Nephron progenitor cell (in vitro differentiated cells): ENCODE results near the gene ERBB4.

Experiments used
- DNase-seq: peaks from one replicate; pipeline ENCODE4 v3.0.0; 2021
- H3K27ac Mint-ChIP-seq: 2 replicates; pipeline ENCODE4 v1.8.0; 2021; ENCODE audit warnings: mild to moderate bottlenecking, moderate library complexity, mixed read lengths
- H3K27me3 Mint-ChIP-seq: 2 replicates; pipeline ENCODE4 v1.8.0; 2021; ENCODE audit warnings: mild to moderate bottlenecking, low read depth, mixed read lengths; ENCODE audit not compliant: poor library complexity
- H3K36me3 Mint-ChIP-seq: 2 replicates; pipeline ENCODE4 v1.8.0; 2021; ENCODE audit warnings: low read depth, mixed read lengths
- H3K4me1 Mint-ChIP-seq: 2 replicates; pipeline ENCODE4 v1.8.0; 2021; ENCODE audit warnings: mixed read lengths
- H3K4me3 Mint-ChIP-seq: 2 replicates; pipeline ENCODE4 v1.8.0; 2021; ENCODE audit warnings: mild to moderate bottlenecking, moderate library complexity, mixed read lengths
- H3K9me3 Mint-ChIP-seq: 2 replicates; pipeline ENCODE4 v1.8.0; 2021; ENCODE audit warnings: mild to moderate bottlenecking, moderate library complexity, mixed read lengths
- TF ChIP-seq, protein P1 (sequence below): fragments of 200-600 bp; sonication (generic); IDR thresholded peaks from 2 replicates; pipeline ENCODE4 v1.5.0; 2021; ENCODE audit warnings: antibody characterized with exemption

The ERBB4 gene

DNA sequence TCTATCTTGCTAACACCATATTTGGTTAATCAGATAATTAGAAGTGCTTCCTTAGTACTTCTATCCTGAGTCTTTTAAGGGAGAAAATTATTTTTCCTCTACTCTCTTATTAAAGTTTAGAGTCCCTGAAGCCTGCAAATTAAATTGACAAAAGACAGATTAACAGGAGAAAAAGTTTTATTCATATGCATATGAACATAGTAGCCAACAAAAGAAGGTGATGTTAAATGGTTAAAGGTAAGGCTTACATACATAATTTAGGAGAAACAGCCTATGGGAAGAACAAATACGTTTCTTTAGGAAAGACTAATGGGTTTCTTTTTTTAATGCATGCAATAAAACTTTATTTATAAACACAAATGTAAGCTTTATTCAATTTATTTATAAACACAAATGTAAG, 1177.2 kb downstream of the ERBB4 start:
- Mint-ChIP-seq H3K4me1 (no peaks in the 10 kb centered on the region), H3K9me3 (peaks cover 11% of the 10 kb centered on the region), H3K27ac (no peak overlapping the region), H3K36me3 (no peaks in the 10 kb centered on the region), H3K27me3 (no peaks in the 10 kb centered on the region), H3K4me3 (no peak overlapping the region)
- DNase-seq: no peak
- TF ChIP-seq, protein P1, sequence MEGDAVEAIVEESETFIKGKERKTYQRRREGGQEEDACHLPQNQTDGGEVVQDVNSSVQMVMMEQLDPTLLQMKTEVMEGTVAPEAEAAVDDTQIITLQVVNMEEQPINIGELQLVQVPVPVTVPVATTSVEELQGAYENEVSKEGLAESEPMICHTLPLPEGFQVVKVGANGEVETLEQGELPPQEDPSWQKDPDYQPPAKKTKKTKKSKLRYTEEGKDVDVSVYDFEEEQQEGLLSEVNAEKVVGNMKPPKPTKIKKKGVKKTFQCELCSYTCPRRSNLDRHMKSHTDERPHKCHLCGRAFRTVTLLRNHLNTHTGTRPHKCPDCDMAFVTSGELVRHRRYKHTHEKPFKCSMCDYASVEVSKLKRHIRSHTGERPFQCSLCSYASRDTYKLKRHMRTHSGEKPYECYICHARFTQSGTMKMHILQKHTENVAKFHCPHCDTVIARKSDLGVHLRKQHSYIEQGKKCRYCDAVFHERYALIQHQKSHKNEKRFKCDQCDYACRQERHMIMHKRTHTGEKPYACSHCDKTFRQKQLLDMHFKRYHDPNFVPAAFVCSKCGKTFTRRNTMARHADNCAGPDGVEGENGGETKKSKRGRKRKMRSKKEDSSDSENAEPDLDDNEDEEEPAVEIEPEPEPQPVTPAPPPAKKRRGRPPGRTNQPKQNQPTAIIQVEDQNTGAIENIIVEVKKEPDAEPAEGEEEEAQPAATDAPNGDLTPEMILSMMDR: no peak

DNA sequence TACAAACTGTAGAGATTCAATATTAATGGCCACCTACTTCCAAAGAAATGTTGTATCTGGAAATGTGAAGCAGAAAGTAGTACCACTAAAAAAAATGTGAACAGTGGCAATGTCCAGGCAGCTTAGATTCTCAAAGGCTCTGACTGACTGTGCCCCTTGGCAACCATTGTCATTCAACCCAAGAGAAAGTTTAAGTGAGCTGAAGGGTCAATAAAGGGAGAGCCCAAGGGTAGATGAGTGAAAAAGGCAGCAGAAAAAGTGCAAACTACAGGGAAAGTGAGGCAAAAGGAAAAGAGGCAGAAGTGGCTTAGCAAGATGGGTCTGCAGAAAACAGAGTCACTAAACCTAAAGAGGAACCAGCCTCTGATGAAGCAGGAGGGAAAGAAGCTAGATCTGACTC, 1179.3 kb downstream of the ERBB4 start:
- TF ChIP-seq, protein P1: no peak
- H3K4me1 Mint-ChIP-seq: no peaks in the 10 kb centered on the region

DNA sequence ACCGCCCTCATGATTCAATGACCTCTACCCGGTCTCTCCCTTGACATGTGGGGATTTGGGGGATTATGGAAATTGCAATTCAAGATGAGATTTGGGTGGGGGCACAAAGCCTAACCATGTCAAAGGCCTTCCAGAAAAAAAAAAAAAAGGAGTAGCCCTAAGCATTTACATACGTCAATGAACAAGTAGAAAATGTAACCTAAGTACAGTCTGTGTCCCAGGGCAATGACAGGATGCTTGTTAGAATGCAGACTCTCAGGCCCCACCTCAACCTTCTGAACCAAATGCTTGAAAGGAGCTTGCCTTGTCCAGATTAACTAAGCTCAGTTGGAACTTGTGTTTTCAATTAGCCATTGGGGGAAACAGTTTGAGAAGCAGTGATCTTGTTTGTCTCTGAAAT, 1180.1 kb downstream of the ERBB4 start:
- TF ChIP-seq, protein P1: no peak
- Mint-ChIP-seq H3K4me3 (no peak overlapping the region), H3K27ac (no peak overlapping the region), H3K4me1 (no peaks in the 10 kb centered on the region), H3K36me3 (no peaks in the 10 kb centered on the region), H3K27me3 (no peaks in the 10 kb centered on the region), H3K9me3 (peaks cover 7% of the 10 kb centered on the region)
- no peak for DNase-seq

More for the DNA sequence above, 1179.3 kb downstream of the ERBB4 start:
- H3K27ac Mint-ChIP-seq: no peak overlapping the region
- H3K4me3 Mint-ChIP-seq: no peak overlapping the region
- no peaks in the 10 kb centered on the region for H3K36me3 Mint-ChIP-seq
- peaks cover 11% of the 10 kb centered on the region for H3K9me3 Mint-ChIP-seq
- DNase-seq: no peak
- H3K27me3 Mint-ChIP-seq: no peaks in the 10 kb centered on the region

DNA sequence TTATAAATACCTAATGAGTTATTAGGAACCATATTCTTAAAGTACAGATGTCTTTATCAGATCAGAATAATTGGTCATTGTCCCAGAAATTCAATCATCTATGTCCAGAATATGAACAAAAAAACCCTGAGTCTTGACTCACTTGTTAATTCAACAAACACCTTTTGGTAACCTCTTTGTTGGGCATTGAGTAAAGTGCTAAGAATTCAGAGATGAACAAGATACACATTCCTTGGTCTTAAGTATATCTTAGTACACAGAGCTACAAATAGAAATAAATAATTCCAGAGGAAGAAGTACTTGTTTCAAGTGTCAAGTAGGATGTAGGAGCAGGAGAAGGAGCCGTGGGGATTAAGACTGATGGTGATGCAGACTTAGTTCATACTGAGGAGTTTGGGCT, 1184.1 kb downstream of the ERBB4 start:
- H3K4me3 Mint-ChIP-seq: no peak overlapping the region
- TF ChIP-seq, protein P1: no peak
- no peaks in the 10 kb centered on the region for H3K36me3 Mint-ChIP-seq
- H3K27ac Mint-ChIP-seq: no peak overlapping the region
- H3K4me1 Mint-ChIP-seq: no peaks in the 10 kb centered on the region
- H3K9me3 Mint-ChIP-seq: no peaks in the 10 kb centered on the region
- H3K27me3 Mint-ChIP-seq: no peaks in the 10 kb centered on the region
- DNase-seq: no peak

DNA sequence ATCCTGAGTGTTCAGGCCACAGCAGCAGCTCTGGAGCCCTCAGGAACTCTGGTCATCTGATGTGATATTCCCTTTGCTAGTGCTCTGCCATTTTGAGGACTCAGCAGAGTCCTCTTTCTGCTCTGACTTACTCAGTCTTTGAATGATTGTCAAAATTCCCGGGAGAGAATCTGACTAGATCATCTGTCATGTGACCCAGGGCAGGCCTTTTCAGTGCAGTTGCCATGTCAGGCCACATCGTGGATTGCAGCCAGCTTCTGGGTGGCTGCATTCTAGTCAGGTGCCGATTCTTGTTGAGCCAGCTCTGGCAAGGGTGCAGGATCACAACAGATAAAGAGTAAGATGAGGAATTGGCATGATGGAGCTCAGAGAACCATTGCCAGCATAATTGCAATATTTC, 1186.6 kb downstream of the ERBB4 start:
- no peak for DNase-seq
- Mint-ChIP-seq H3K27me3 (no peaks in the 10 kb centered on the region), H3K36me3 (no peaks in the 10 kb centered on the region), H3K4me3 (no peak overlapping the region), H3K4me1 (no peaks in the 10 kb centered on the region), H3K9me3 (peaks cover 2% of the 10 kb centered on the region), H3K27ac (no peak overlapping the region)
- TF ChIP-seq, protein P1: no peak

DNA sequence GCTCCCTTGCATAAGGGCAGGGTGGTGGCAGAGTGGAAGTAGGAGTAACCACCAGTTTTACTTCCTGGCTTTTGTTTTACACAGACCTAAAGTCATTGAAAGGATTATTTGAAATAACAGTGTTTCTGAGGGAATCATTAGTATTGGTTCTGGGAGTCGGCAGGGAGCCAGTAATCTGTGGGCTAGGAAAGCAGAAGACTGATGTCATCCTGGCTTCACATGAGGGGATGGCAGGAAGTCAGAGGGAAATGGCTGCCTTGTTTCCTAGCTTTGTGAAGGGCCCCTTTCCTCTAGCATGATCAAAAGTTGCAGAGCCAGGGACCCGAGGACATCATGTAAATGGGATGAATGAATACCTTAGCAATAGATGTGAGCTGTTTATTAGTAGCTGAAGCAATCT, 1189.6 kb downstream of the ERBB4 start:
- Mint-ChIP-seq H3K4me3 (no peak overlapping the region), H3K9me3 (peaks cover 3% of the 10 kb centered on the region), H3K27ac (no peak overlapping the region), H3K36me3 (no peaks in the 10 kb centered on the region), H3K4me1 (no peaks in the 10 kb centered on the region), H3K27me3 (no peaks in the 10 kb centered on the region)
- DNase-seq: no peak
- TF ChIP-seq, protein P1: no peak
